NCI-H774 (cell line): ENCODE measurements around the gene RPP14.
"Not testable (repeated sequence)": the region's sequence is repeated elsewhere in the genome, so short reads cannot be mapped to it uniquely, and the experiment has no call there.

Experiments used
- DNase-seq: peaks from one replicate; lab custom pipeline; 2025; lab: John Stamatoyannopoulos, UW

RPP14 gene

DNA sequence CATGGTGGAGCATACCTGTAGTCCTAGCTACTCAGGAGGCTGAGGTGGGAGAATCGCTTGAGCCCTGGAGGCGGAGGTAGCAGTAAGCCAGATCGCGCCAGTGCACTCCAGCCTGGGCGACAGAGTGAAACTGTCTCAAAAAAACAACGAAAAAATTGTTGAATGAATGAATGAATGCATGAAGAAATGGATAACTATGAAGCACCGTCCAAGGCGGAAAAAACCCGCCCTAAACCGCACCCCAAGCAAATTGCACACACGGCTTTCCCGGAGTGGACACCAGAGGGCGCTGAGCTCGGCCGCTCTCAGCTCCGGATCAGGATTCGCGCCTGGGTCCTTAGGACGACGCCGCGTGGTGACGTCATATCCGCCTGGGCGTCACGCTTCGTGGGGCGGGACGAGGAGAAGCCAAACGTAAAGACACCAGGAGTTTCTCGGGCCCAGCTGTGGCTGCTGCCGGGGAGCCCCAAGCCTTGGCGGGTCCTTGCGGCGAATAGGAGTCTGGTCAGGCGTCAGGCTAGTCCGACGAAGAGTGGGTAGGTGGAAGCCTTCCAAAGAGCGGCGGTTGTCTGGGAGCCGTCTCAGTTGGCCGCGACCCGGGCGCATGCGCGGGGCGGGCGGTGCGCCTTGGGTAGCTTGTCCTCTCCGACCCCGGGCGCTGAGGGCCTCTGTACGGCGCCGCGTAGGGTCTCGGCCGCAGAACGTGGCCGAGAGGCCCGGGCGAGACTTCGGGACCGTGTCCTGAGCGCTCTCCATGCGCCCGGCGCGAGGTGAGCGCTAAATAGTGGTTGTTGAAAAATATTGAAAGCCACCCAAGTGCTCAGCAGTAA lies at the start of gene RPP14, which contains the start of gene HTD2:
Gene RPP14, plus strand, starts transcription at position 364 of the 830 bp plus-strand sequence. CDS start 4,085 bp downstream, outside the sequence.
Gene HTD2, plus strand, starts transcription at position 639 of the 830 bp plus-strand sequence. CDS start 11,094 bp downstream, outside the sequence.
- peak; percentile 82 for DNase-seq

DNA sequence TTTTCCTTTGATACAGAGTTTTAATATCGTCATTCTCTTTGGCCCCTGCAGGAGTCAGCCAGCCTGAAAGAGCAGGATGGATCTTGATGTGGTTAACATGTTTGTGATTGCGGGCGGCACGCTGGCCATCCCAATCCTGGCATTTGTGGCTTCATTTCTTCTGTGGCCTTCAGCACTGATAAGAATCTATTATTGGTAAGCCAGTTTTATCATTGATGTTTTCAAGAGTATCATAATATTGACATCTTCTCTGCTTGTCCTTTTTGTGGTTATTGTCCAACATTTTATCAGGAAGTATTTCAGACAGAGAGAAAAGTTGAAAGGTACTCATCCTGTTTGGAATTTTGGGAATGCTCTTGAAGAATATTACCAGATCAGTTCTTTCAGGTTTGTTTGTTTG lies 49.5 kb upstream of the RPP14 start:
- no peak for DNase-seq

DNA sequence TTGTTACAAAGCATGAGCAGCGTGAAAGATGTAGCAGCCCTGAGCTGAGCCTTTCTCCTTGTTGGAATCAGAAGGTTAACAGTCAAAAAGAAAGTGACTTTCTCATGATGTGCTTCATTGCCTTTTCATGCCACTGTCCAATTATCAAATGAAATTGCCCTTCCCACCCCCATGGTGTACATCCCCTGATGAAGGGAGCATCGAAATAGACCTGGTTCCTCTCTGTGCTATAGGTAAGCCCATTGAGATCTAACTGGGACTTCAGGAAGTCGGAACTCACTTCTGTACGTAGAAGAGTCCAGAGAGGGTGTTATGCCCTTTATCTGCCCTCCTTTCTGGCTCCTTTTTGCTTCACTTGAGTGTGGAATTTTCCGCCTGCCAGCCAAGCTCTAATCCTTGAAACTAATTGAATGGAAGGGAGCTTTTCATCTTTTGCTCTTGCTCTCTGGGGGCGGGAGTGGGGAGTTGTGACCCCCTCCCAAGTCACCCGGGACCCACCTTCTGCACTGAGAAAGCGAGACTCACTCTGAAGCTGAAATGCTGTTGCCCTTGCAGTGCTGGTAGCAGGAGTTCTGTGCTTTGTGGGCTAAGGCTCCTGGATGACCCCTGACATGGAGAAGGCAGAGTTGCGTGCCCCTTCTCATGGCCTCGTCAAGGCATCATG lies 47.5 kb upstream of the RPP14 start:
- DNase-seq: no peak

DNA sequence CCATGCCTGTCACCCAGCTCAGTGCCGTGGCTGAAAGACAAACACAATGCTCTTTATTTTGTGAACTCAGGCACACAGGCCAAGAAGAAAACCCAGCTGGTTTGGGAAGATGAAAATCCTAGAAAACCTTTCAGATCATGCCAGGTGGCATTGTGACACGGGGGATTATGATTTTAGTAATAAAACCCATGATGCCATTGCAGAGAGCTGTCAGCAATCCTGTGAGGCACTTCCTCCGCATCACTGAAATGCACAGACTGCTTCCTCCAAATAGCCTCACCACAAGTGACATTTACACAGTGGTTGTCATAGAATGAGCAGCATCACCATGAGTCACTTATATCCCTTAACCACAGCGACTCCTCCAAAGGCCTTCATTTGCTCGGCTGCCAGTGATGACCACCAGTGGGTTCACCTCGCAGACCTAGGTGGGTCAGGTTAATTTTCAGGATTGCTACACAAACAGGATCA lies 45.7 kb upstream of the RPP14 start:
- DNase-seq: no peak

DNA sequence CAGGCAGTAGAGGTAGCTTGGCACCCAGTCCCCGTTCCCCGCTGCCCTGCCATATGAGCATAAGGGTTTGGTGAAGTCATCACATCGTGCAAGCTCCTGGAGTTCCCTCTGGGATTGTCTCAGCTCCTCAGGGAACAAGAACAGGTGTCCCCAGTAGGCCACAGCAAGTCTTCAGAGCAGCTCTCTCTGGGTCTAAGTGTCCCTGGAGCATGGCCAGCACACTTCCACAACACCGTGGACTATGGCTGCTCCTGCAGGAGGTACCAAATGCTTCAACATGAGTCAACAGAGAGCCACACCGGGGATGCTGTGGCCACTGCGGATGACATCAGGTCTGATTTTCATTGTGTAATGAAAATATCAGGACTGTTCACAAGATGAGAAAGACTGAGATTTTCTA lies 45.3 kb upstream of the RPP14 start:
- DNase-seq: no peak

DNA sequence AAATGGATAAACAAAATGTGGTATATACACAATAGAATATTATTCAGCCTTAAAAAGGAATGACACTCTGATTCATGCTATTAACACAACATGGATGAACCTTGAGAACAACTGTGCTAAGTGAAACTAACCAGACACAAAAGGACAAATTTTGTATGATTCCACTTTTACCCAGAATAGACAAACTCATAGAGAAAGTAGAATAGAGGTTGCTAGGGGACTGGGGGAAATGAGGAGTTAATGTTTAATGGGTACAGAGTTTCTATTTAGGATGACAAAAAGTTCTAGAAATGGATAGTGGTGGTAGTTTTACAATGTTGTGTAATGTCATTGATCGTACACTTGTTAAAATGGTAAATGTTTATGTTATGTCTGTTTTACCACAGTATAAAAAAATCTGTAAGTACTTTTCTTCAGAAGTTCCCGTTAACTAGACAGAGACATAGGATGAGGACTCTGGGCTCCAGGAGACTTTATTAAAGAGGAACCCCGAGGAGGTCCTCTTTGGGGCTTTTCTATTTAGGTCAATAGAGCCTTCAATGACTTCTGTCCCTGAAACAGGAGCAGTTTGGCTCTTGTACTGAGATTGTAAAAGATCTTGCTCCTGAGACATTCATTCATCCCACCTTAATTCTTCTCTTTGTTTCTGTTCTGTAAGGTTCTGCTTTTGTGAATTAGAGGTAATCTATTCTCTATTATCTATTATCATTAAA lies 43.9 kb upstream of the RPP14 start:
- no peak for DNase-seq

DNA sequence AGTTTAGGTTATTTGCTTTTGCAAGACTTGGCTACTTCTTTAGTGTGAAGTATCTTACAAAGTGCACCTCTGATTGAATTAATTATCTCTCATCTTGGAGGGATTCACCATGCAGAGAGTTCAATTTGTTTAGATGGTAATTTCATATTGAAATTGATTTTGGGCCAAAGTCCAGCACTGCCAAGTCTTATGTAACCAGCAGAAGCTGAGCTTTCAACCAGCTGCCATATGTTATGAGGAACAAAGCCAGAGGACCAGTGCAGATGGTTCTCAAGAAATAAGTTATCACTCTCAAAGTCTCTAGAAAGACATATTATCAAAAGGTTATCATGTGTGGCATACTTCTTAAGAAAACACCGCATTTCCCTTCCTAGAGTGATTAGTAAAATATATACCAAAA lies 39.5 kb upstream of the RPP14 start:
- no peak for DNase-seq

DNA sequence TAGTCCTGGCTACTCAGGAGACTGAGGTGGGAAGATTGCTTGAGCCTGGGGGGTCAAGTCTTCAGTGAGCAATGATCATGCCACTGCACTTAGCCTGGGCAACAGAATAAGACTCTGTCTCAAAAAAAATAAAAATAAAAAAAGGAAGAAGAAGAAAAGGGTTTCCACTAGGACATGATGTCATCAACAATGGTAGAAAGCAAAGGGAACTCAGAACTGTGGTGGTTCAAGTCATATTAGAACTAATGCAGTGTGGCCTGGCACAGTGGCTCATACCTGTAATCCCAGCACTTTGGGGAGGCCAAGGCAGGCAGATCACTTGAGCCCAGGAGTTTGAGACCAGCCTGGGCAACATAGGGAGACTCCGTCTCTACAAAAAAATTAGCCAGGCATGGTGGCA lies 38.5 kb upstream of the RPP14 start:
- not testable (repeated sequence) for DNase-seq

DNA sequence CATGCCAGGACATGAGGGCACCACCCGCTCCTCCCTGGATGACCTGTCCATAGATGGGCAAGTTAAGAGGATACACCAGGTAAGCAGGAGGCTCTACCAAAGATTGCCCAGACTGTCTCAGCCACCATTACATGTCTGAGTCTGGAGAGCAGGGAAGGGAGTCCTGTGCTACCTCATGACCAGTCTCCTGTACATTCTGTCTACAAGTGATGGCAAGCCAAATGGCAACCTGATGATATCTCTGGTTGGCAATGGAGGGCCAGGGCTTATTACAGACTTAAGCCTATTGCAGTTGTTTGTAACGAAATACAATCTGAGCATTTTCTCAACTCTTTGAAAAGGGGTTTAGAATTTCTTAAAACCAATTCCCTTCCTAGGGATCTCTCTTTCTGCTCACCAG lies 36.7 kb upstream of the RPP14 start:
- no peak for DNase-seq

DNA sequence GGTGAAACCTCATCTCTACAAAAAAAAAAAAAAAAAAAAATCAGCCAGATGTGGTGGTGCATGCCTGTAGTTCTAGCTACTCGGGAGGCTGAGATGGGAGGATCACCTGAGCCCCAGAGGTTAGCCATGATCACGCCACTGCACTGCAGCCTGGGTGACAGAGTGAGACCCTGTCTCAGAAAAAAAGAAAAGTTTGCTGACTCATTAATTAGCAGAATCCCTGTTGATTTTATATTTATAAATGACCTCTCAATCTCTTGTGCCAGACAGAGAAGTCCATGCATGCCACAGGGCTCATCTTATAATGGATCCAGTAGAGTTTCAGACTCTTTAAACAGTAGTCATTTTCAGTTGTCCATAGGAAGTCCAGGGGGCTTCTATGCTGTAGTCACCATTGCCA lies 35.6 kb upstream of the RPP14 start:
- DNase-seq: no peak

DNA sequence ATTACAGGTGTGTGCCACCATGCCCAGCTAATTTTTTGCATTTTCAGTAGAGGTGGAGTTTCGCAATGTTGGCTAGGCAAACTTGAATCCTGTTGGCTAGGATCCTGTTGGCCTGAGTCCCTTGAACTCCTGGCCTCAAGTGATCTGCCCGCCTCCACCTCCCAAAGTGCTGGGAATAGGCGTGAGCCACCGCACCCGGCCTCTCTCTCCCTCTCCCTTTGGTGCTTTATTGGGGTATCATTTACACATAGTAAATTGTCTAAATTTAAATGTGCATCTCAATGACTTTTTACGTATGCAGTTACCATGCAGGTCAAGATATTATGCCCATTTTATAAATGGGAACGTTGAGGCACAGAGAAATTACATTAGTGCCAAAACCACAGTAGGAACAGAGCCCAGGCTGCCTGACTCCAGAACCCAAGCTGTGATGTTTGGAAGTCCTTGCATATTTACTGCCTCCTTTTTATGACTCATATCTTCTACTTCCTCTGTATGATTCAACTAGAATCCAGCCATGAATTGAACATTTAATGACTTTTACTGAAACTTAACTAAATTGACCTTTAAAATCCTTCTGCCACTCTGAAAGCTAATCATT lies 34.0 kb upstream of the RPP14 start:
- no peak for DNase-seq

DNA sequence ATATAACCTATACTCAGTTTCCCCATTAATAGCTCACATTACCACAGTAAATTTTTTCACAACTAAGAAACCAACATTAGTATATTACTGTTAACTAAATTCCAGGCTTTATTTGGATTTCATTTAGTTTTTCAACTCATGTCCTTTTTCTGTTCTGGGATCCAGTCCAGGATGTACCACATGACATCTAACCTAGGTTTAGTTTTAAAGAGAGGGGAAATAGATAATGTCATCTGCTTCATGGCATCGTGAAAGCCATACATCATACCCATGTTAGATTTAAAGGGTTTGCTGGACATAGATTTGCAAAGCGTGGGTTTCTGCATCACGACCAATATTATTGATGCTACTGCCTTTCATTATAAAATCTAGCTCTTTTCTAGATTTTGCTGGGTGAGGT lies 33.2 kb upstream of the RPP14 start:
- DNase-seq: no peak

DNA sequence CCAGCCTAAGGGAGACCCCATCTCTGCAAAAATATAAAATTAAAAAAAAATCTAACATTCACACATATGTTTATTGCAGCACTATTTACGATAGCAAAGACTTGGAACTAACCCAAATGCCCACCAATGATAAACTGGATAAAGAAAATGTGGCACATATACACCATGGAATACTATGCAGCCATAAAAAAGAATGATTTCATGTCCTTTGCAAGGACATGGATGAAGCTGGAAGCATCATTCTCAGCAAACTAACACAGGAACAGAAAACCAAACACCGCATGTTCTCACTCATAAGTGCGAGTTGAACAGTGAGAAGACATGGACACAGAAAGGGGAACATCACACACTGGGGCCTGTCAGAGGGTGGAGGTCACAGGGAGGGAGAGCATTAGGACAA lies 32.7 kb upstream of the RPP14 start:
- not testable (repeated sequence) for DNase-seq

DNA sequence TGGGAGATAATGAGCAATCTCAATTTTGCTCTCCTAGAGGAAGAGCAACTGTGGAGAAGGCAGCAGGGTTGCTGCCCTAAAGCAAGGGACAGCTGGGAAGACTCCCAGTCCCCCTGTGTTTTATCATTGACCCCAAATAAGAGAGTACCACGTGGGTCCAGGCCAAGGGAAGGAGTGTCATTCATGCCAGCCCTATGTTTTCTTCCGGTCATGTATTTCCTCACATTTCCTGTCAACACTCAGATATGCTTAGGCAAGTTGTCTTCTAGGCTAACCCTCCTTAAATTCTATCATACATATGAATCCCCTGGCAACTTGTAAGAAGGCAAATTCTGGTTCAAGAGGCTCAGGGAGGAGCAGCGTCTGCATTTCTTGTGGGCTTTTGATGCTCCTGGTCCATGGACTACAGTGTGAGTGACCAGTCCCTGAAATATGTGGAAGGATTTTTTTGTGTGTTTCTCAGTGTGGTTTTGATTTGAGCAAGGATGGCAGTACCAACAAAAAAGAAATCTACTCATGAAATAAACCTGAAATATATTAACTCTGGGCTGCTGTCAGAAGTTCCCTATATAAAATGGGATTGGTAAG lies 31.9 kb upstream of the RPP14 start:
- DNase-seq: no peak

DNA sequence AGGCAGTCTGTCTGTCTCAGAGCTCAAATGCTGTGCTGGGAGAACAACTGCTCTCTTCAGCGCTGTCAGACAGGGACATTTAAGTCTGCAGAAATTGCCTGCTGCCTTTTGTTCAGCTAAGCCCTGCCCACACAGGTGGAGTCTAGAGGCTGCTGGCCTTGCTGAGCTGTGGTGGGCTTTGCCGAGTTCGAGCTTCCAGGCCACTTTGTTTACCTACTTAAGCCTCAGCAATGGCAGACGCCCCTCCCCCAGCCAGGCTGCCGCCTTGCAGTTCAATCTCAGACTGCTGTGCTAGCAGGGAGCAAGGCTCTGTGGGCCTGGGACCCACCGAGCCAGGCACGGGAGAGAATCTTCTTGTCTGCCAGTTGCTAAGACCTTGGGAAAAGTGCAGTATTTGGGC lies 25.0 kb upstream of the RPP14 start:
- no peak for DNase-seq

DNA sequence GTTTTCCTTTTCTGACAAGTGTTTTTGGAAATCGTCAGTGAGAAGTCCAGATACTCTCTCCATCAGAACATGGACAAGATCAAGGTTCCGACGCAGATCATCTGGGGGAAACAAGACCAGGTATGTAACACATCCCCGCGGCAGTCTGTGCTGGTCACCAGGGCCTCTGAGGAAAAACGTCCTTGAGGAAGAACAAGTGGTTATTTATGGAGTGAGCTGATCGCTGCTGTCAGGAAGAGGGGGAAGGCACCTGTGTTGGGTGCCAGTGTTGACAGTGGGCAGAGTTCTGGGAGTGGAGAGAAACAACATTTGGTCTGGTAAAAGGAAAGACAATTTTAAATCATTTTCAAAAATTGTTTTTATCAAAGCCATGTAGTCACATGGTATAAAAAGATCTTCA lies 20.7 kb upstream of the RPP14 start:
- no peak for DNase-seq

DNA sequence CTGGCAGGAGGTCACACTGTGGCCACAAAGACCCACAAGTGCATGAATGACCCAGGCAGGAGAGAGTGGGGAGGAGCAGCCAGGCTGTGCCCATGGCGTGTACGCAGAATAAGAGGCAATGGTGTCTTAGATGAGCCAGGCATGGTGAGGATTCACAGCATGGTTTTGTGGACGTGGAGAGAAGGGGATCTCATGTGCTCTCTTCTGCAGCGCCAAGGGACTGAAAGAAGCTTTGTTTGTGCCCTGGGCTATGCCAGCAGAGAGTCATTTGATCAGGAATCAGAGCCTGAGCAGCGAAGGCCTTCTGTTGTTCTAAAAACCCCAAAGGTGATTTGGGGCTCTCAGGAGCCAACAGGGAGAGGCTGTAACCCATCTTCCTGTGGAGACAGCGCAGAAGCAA lies 18.7 kb upstream of the RPP14 start:
- DNase-seq: no peak

DNA sequence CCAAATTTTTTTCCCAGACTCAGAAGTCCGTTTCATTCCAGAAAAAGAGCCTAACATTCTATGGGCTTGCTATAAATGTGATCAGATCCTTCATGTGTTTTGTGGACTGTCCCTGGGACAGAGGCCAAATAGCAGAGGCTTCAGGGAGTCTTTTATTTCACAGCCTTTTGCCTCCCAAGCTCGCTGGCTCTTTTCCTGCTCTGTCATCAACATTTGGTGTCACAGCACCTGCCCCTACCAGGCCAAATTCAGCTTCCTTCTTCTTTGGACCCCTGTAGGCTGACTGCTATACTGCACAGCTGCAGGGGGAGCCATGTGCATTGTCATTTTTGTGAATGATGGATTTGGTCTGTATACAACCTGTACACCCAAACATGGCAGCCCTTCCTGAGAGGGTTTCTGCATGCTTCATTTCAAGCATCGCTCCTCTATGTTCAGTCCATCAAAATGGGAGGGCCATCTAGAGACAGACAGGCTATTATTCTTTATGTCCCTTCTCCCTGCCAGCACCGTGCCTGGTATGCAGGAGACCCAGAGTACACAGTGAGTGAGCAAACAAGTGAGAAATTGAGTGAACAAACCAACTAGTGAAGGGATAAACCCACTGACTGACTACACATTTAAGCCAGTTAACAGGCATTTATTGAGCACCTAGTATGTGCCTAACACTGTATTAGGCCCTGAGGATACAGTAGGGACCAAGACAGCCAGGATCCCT lies 17.9 kb upstream of the RPP14 start:
- DNase-seq: no peak

DNA sequence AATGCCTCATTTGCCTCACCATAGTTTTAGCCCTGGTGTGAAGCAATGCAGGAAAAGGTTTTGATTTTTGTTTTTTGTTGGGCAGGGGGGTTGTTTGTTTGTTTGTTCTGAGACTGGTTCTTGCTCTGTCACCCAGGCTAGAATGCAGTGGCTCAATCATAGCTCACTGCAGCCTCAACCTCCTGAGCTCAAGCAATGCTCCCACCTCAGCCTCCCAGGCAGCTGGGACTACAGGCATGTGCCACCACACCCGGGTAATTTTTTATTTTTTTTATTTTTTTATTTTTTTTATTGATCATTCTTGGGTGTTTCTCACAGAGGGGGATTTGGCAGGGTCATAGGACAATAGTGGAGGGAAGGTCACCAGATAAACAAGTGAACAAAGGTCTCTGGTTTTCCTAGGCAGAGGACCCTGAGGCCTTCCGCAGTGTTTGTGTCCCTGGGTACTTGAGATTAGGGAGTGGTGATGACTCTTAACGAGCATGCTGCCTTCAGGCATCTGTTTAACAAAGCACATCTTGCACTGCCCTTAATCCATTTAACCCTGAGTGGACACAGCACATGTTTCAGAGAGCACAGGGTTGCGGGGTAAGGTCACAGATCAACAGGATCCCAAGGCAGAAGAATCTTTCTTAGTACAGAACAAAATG lies 17.0 kb upstream of the RPP14 start:
- DNase-seq: not testable (repeated sequence)

DNA sequence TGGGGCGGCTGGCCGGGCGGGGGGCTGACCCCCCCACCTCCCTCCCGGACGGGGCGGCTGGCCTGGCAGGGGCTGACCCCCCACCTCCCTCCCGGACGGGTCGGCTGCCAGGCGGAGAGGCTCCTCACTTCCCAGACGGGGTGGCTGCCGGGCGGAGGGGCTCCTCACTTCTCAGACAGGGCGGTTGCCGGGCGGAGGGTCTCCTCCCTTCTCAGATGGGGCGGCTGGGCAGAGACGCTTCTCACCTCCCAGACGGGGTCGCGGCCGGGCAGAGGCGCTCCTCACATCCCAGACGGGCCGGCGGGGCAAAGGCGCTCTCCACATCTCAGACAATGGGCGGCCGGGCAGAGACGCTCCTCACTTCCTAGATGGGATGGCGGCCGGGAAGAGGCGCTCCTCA lies 15.6 kb upstream of the RPP14 start:
- not testable (repeated sequence) for DNase-seq
